NCI-H2029 treated with DMSO at 0.1 percent for 48 hours (cell line): ENCODE results near the gene RABEP1.
A peak's percentile ranks its signal among the peaks of the same experiment; 100 is the strongest.

Experiments
- DNase-seq: peaks from one replicate; lab custom pipeline; 2025; lab: John Stamatoyannopoulos, UW

Gene RABEP1

GRCh38 chr17:5364156-5364555, 82.1 kb downstream of the RABEP1 start:
- DNase-seq = no peak

DNA sequence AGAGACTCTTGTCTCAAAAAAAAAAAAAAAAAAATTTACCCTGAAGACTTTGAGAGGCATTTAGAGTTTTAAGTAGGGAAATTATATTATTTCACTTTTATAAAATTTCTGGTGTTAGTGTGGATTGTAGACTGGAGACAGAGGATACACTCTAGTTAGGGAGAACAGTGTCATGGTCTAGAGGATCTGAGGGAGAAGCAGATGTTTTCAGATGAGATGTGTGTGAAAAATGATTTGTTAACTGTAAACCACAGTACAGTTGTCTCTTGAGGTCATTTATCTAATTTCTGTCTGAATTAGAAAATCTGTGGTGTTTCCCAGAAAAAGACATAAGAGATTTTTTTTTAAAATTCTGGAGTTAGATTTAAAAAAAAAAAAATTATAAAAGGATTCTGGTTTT, 82.6 kb downstream of the RABEP1 start:
- DNase-seq = no peak

- no peak for DNase-seq
Observed at GRCh38 chr17:5365831-5366230, 83.7 kb downstream of the RABEP1 start.

DNA sequence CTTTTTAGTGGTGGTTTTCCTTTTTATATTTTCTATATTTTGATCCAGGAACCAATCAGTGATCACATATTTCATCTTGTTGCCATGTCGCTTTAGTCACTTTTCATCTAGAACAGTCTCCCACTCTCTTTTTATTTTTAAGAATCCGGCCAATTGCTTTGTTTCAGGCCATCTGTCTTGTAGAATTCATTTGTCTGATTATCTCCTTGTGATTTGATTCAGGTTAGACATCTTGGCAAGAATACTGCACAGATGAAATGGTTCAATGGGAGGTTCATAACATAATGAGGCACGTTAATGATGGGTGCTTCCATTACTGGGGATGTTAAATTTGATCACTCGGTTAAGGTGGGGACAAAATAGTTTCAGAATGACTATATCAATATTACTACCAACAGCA, 88.3 kb downstream of the RABEP1 start:
- no peak for DNase-seq

DNA sequence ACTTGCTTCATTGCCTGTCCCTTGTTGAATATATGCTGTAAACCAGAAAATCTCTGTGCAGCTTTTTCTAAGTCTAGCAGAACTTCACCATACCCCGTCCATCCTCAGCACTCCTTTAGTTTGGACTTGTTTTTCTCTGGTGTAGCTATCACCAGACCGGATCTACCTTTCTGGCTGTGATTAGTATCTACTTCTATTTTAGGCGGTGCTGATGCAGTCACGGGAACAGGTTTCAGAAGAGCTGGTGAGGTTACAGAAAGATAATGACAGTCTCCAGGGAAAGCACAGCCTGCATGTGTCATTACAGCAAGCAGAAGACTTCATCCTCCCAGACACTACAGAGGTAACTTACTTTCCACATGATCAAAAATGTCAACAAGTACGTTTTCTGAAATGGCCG, 91.0 kb downstream of the RABEP1 start:
- DNase-seq = no peak

- no peak for DNase-seq
Observed at GRCh38 chr17:5378566-5379207, 96.6 kb downstream of the RABEP1 start.

DNA sequence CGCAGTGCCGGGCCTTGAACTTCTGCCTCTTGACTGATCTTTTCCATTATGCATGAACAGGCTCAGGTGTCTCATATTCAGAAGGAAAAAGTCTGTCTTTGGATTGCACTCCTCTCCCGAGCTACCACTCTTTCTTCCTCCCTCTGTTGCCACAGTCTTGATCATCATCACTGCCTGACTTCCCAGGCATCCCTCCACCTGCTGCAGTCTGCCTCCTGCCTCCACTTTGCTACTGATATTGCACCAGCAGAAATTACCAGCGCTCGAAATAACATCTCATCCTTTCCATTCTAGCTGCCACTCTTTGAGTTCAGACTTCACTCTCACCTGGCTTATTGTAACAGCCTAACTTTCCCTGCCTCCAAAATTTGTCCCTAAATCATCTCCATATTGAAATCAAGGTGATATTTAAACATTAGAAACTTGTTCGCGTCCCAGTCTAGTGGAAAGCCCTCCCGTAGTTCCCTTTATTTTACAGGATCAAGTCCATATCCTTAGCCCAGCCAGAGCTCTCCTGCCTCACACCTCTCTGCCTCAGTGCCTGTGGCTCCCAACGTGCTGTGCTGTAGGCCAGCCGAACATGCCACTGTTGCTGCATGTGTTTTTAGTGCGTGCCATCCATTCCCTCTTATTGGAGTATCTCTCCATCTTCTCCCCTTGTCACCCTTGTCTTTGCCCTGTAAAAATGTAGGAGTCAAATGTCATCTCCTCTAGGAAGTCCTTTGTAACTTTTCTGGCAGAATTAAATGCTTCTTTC, 97.4 kb downstream of the RABEP1 start:
- DNase-seq = no peak

- no peak for DNase-seq
Observed at GRCh38 chr17:5380491-5381135, 98.5 kb downstream of the RABEP1 start.

GRCh38 chr17:5381542-5381941, 99.5 kb downstream of the RABEP1 start:
- no peak for DNase-seq

GRCh38 chr17:5391678-5392077, 109.6 kb downstream of the RABEP1 start:
- DNase-seq = no peak

DNA sequence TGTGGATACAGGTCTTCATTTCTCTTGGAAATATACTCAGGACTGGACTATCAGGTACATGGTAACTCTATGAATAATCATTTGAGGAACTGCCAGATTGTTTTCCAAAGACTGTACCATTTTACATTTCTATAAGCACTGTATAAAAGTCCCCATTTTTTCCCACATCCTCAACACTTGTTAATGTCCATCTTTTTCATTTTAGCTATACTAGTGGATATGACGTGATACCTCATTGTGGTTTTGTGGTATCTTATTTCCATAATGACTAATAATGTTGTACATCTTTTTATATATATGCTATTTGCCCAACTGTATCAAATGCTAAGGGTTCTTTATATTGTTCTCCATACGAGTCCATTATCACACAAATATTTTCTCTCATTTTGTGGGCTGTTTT, 114.5 kb downstream of the RABEP1 start:
- DNase-seq = no peak

DNA sequence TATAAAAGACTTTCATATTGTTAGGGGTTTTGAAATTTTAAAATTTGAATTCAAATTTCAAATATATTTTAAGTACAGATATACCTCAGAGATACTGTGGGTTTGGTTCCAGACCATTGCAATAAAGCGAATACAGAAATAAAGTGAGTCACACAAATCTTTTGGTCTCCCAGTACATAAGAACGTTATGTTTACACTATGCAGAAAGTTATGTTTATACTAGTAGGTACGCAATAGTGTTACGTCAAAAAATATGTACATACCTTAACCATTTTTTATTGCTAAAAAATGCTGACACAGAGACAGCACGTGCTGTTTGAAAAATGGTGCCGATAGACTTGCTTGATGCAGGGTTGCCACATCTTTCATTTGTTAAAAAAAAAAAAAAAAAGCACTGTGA, 117.7 kb downstream of the RABEP1 start:
- no peak for DNase-seq

GRCh38 chr17:5405400-5405799, 123.3 kb downstream of the RABEP1 start:
- no peak for DNase-seq

GRCh38 chr17:5408186-5408585, 126.1 kb downstream of the RABEP1 start:
- no peak for DNase-seq

- DNase-seq = no peak
Observed at GRCh38 chr17:5410594-5411272, 128.6 kb downstream of the RABEP1 start.

DNA sequence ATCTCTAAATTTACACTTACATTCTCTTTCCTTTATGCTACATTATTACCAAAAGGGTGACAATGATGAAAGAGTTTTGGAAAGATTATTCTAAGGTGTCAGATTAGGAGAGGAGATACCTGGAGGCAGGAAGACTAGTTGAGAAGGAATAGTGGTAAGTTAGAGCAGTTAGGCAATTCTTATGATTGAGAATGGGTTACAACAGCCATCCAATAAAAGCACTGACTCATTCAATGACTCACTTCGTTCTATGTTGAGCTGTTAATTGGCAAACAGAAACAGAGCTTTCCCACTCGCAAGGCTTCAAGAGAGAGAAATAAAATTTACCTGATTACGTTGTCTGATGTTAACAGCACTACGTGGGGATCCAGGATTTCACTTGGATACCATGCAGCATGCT, 131.6 kb downstream of the RABEP1 start:
- no peak for DNase-seq

- no peak for DNase-seq
Observed at GRCh38 chr17:5416901-5417300, 134.8 kb downstream of the RABEP1 start.

- peak; percentile 9 for DNase-seq
Observed at GRCh38 chr17:5418858-5419355, 136.8 kb downstream of the RABEP1 start.

- DNase-seq = peak; percentile 73
Observed at GRCh38 chr17:5419356-5419958, 137.4 kb downstream of the RABEP1 start, which contains the start of gene NUP88. Gene NUP88, minus strand, starts transcription at chr17:5419662. Its CDS starts 12 bp downstream, at chr17:5419650.

DNA sequence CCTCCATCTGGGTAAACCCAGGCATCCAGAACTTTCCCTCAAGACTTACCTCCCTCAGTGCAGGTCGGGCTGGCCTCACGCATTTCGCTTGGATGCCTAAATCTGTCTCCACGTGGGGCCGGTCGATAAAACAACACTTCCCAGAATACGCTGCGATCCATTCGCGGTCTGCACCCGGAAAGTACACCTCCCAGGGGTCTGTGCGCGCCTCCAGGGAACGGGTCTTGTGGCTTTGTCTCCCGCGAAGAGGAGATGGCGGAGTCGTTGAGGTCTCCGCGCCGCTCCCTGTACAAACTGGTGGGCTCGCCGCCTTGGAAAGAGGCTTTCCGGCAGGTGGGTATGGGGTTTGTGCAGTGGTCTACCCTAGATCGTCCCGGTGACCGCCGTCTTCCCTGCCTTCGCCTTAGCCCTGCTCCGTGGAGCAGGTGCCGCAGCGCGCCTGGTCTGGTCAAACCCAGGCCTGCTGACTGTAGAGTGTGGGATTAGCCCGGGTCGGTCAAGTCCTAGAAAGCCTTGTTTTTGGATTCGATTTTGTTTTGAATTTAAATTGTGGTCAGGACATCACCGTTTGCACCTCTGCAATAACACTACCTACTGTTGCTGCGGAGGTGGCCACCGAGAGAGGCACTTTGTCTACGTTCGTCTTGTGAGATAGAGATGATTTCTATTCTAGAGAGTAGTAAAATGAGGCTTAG, 138.0 kb downstream of the RABEP1 start, which contains the start of gene RPAIN:
Gene RPAIN (plus strand): TSS at position 224 of the 695 bp plus-strand sequence. CDS start 29 bp downstream, at position 253.
- peak; percentile 73 for DNase-seq

DNA sequence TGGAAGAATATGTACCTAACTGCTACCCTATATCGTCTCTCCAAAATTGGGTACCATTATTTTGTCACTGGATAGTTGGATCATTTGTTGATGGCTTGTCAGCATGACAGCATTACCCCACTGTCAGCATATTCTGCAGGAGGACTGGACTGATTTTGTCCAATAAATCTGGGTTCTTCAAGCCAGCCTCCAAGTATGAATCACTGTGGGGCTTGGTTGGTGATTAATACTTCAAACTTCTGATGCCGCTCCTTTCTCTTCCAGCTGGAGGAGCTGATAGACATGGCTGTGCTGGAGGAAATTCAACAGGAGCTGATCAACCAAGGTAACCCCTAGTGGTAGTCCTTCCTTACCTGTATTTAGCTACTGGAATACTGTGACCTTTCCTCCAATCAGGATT, 140.4 kb downstream of the RABEP1 start:
- no peak for DNase-seq
